Activated naive CD8-positive, alpha-beta T cell (primary cell): ENCODE results near the gene GPR176.

ENCODE experiments used
- H3K27ac Mint-ChIP-seq: one replicate; pipeline ENCODE4 v1.8.0; 2021; ENCODE audit warnings: mixed read lengths
- H3K27me3 Mint-ChIP-seq: one replicate; pipeline ENCODE4 v1.8.0; 2021; ENCODE audit warnings: mixed read lengths
- H3K36me3 Mint-ChIP-seq: one replicate; pipeline ENCODE4 v1.8.0; 2021; ENCODE audit warnings: mixed read lengths
- H3K4me1 Mint-ChIP-seq: one replicate; pipeline ENCODE4 v1.8.0; 2021; ENCODE audit warnings: low read depth, mixed read lengths
- H3K4me3 Mint-ChIP-seq: one replicate; pipeline ENCODE4 v1.8.0; 2021; ENCODE audit warnings: mild to moderate bottlenecking, mixed read lengths
- H3K9me3 Mint-ChIP-seq: one replicate; pipeline ENCODE4 v1.8.0; 2021; ENCODE audit warnings: low read depth, mixed read lengths

GPR176 gene

DNA sequence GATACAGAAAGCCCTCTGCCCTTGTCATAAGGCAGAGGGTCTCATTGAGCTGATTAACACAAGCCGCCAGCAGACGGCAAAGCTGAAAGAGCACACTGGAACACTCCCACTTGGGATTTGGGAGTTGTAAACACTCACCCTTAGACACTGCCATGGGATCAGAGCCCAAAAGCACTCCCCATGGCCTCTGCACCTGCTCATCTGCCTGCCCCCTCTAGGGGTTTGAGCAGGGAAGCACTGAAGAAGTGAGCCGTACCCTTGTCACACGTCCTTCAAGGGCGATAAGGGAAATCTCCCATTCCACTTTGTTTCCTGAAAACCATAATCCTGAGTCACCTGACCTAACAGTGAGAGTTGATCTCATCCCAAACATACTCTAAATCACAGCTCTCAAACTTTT lies 152.1 kb downstream of the GPR176 start:
- no peak overlapping the region for H3K4me3 Mint-ChIP-seq
- no peaks in the 10 kb centered on the region for H3K27me3 Mint-ChIP-seq
- H3K4me1 Mint-ChIP-seq: no peaks in the 10 kb centered on the region
- no peaks in the 10 kb centered on the region for H3K9me3 Mint-ChIP-seq
- H3K27ac Mint-ChIP-seq: no peak overlapping the region
- H3K36me3 Mint-ChIP-seq: no peaks in the 10 kb centered on the region

DNA sequence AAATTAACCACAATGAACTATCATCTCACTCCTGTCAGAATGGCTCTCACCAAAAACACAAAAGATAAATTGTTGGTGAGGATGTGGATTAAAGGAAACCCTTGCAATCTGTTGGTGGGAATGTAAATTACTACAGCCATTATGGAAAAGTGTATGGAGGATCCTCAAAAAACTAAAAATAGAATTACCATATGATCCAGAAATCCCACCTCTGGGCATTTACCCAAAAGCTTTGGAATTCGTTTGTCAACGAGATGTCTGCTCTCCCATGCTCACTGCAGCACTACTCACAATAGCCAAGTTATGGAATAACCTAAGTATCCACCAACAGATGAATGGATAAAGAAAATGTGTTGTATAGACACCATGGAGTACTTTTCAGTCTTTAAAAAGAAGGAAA lies 159.1 kb downstream of the GPR176 start:
- Mint-ChIP-seq H3K27me3 (peaks cover 2% of the 10 kb centered on the region), H3K4me3 (no peak overlapping the region), H3K27ac (no peak overlapping the region), H3K4me1 (no peaks in the 10 kb centered on the region), H3K36me3 (peaks cover 3% of the 10 kb centered on the region), H3K9me3 (no peaks in the 10 kb centered on the region)

DNA sequence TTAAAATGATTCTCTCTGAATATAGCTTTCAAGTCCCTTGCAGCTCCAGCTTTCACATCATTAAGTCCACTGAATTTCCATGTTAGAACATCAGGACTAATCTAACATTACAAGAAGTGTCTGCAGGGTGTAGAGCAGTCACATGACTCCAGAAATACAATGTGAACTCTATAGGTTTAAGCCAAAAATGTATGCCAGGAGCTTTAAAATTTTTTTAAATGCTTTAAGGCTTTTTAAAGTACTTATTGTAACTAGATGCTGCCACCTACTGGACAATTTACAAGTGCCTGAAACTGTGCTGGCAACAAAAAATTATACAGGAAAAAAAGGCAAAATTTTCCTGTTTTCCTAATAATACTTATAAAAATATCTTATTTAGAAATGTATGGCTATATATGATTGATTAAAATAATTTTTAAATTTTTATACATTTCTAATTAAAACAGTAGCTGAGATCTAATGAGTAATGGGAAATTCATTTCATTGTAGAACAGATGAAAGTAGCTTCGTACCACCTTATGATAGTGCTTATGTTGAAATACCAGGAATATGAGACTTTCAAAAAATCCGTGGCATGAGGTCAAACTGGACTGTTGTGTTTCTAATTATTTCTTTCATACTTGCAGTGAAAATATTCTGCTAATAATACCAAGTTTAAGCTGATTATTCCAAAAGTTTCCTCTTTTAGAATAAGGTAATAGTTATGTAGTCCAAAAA lies 163.1 kb downstream of the GPR176 start:
- H3K4me3 Mint-ChIP-seq: no peak overlapping the region
- peaks cover 2% of the 10 kb centered on the region for H3K27me3 Mint-ChIP-seq
- no peaks in the 10 kb centered on the region for H3K4me1 Mint-ChIP-seq
- no peak overlapping the region for H3K27ac Mint-ChIP-seq
- H3K9me3 Mint-ChIP-seq: no peaks in the 10 kb centered on the region
- no peaks in the 10 kb centered on the region for H3K36me3 Mint-ChIP-seq

DNA sequence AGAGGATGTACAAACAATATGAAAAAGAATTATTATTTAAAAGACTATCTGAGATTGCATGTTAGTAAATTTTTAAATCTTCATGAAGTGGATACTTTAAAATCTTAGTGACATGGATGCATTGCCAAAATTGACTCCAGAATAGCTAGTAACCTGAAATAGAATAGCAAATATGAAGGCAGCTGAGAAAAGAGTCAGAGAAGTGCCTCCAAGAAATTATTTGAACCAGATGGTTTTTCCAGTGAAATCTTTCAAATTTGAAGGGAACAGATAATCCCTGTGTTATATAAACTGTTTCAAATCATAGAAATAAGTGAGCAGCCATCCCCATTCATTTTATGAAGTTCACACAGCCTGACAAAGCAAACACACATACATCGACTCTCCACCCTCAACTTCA lies 167.1 kb downstream of the GPR176 start:
- H3K27me3 Mint-ChIP-seq: peaks cover 13% of the 10 kb centered on the region
- no peak overlapping the region for H3K4me3 Mint-ChIP-seq
- no peaks in the 10 kb centered on the region for H3K4me1 Mint-ChIP-seq
- no peak overlapping the region for H3K27ac Mint-ChIP-seq
- no peaks in the 10 kb centered on the region for H3K9me3 Mint-ChIP-seq
- H3K36me3 Mint-ChIP-seq: no peaks in the 10 kb centered on the region

DNA sequence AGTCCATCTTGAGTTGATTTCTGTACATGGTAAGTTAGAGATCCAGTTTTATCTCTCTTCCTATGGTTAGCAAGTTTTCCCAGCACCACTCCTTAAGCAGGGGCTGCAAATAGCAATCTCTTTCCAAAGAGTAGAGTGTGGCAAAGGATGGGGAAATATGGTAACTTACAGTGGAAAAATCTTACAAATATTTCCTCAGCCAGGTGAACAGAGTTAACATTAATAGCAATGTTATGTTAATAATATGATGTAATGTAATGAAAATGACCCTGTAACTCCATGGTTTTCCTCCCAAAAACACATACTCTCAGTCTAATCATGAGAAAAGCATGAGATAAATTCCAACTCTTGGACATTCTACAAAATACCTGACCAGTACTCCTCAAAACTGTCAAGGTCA lies 167.8 kb downstream of the GPR176 start:
- no peaks in the 10 kb centered on the region for H3K9me3 Mint-ChIP-seq
- H3K36me3 Mint-ChIP-seq: no peaks in the 10 kb centered on the region
- no peak overlapping the region for H3K4me3 Mint-ChIP-seq
- H3K4me1 Mint-ChIP-seq: no peaks in the 10 kb centered on the region
- H3K27me3 Mint-ChIP-seq: peaks cover 14% of the 10 kb centered on the region
- H3K27ac Mint-ChIP-seq: no peak overlapping the region
